ENCODE data around the gene SMARCC2.

DNA sequence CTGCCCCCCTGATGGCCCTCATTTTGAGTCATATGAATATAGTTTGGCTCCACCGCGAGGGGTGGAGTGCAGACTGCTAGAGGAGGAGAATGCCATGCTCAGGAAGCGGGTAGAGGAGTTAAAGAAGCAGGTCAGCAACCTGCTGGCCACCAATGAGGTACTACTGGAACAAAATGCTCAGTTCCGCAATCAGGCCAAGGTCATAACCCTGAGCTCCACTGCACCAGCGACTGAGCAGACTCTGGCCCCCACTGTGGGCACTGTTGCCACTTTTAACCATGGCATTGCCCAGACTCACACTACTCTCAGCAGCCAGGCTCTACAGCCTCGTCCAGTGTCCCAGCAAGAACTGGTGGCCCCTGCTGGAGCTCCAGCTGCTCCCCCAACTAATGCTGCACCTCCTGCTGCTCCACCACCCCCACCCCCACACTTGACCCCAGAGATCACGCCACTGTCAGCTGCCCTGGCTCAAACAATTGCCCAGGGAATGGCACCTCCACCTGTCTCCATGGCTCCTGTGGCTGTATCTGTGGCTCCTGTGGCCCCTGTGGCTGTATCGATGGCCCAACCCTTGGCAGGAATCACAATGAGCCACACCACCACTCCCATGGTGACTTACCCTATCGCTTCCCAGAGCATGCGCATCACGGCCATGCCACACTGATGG is 67.9 kb downstream of the SMARCC2 start:
- TF ChIP-seq, protein P1, sequence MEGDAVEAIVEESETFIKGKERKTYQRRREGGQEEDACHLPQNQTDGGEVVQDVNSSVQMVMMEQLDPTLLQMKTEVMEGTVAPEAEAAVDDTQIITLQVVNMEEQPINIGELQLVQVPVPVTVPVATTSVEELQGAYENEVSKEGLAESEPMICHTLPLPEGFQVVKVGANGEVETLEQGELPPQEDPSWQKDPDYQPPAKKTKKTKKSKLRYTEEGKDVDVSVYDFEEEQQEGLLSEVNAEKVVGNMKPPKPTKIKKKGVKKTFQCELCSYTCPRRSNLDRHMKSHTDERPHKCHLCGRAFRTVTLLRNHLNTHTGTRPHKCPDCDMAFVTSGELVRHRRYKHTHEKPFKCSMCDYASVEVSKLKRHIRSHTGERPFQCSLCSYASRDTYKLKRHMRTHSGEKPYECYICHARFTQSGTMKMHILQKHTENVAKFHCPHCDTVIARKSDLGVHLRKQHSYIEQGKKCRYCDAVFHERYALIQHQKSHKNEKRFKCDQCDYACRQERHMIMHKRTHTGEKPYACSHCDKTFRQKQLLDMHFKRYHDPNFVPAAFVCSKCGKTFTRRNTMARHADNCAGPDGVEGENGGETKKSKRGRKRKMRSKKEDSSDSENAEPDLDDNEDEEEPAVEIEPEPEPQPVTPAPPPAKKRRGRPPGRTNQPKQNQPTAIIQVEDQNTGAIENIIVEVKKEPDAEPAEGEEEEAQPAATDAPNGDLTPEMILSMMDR (IDR thresholded peaks at IDR 0.05) = no peak
- TF ChIP-seq POLR2A (IDR thresholded peaks at IDR 0.05) (no peak), EP300 (IDR thresholded peaks at IDR 0.05) (no peak)

Data from tibial nerve (tissue), 4 donors.